ENCODE results near the gene SAP130.

DNA sequence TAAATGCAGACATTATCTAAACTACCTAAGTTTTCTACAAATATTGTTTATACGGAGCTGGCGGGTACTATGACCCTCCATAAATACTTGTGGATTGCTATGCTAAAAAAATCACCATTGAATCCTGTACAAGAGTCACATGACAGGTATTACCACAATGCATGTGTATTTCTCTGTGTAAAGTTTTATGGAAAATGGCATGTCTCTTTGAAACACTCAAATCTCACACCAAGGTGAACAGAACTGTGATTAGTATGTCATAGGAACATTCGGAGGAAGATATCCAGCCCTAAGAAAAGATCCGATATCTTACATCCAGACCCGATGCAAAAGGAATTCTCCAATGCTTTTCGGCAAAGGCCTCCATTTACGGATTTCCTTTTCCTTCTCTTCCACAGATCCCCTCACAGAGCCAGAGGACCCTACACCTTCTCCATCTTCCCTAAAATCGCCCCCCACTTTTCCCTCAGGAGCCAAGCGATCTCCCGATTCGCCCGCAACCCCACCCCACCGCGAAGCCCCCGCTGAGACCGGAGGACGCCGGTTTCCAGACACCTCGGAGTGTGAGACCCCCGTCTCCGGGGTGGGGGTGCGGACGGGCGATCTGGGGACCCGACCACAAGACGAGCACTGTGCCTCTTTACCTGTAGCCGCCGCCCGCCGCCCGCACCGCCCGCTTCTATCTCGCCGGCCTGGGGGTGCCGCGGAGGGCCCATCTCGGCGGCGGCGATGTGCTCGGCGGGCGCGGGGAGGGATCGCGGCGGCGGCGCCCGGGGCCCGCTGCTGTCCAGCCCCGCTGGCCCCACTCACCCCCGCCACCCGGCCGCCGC, 1.2 kb downstream of the SAP130 start:
- TF ChIP-seq ISL1 (CRISPR knock-in tag; IDR thresholded peaks at IDR 0.05) (no peak), PPARA (CRISPR knock-in tag; IDR thresholded peaks at IDR 0.05; ENCODE audit: borderline replicate concordance) (no peak), ZC3H10 (CRISPR knock-in tag; IDR thresholded peaks at IDR 0.05) (no peak), SNAI2 (CRISPR knock-in tag; IDR thresholded peaks at IDR 0.05) (no peak), ZFP30 (CRISPR knock-in tag; IDR thresholded peaks at IDR 0.05) (no peak), ARNTL (CRISPR knock-in tag; IDR thresholded peaks at IDR 0.05; ENCODE audit: borderline replicate concordance, low read depth) (no peak), BACH2 (CRISPR knock-in tag; IDR thresholded peaks at IDR 0.05; ENCODE audit: borderline replicate concordance) (no peak), RARB (CRISPR knock-in tag; IDR thresholded peaks at IDR 0.05) (no peak), CREB5 (CRISPR knock-in tag; IDR thresholded peaks at IDR 0.05; ENCODE audit: low read depth) (no peak), GLIS3 (CRISPR knock-in tag; IDR thresholded peaks at IDR 0.05) (no peak), ESRRG (CRISPR knock-in tag; IDR thresholded peaks at IDR 0.05) (no peak), ZNF8 (CRISPR knock-in tag; IDR thresholded peaks at IDR 0.05) (no peak)
- TF ChIP-seq, protein P1, sequence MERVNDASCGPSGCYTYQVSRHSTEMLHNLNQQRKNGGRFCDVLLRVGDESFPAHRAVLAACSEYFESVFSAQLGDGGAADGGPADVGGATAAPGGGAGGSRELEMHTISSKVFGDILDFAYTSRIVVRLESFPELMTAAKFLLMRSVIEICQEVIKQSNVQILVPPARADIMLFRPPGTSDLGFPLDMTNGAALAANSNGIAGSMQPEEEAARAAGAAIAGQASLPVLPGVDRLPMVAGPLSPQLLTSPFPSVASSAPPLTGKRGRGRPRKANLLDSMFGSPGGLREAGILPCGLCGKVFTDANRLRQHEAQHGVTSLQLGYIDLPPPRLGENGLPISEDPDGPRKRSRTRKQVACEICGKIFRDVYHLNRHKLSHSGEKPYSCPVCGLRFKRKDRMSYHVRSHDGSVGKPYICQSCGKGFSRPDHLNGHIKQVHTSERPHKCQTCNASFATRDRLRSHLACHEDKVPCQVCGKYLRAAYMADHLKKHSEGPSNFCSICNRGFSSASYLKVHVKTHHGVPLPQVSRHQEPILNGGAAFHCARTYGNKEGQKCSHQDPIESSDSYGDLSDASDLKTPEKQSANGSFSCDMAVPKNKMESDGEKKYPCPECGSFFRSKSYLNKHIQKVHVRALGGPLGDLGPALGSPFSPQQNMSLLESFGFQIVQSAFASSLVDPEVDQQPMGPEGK (CRISPR knock-in tag; IDR thresholded peaks at IDR 0.05; ENCODE audit: borderline replicate concordance) = no peak

All from SK-N-SH treated with all-trans-retinoic acid at 6 μM for 48 hours (cell line).